Lower leg skin (tissue), 3 donors: ENCODE data around the gene SMIM41.

ENCODE experiments used
- CTCF ChIP-seq, 3 donors: fragments of 450-650 bp; IDR thresholded peaks; one replicate each; pipeline ENCODE4 v1.5.1; 2016; ENCODE audit warnings: antibody characterized with exemption in 3 of 3, mild to moderate bottlenecking in 3 of 3, moderate library complexity in 2 of 3
- POLR2A ChIP-seq, 2 donors: fragments of 450-650 bp; IDR thresholded peaks; one replicate each; pipeline ENCODE4 v1.6.1; 2016 to 2017; ENCODE audit warnings: antibody characterized with exemption in 2 of 2, mild to moderate bottlenecking in 1 of 2, moderate library complexity in 1 of 2

GRCh38 chr12:52055731-52056711, 23.5 kb upstream of the SMIM41 start:
- TF ChIP-seq CTCF (IDR thresholded peaks at IDR 0.05) (no peak), POLR2A (IDR thresholded peaks at IDR 0.05) (no peak)
